Measurements from ENCODE around the gene MAT1A. TPM values are rescaled to one million over a fixed set of nuclear protein-coding genes. Genes with fewer than 3 reads are reported as not detected.

Gene MAT1A
- total RNA-seq (2021; ENCODE audit: unreplicated experiment), result 1.6 TPM
- polyA plus RNA-seq (2012), result 1.5 and 3.1 TPM in 2 replicates
- percentile 22 among the genes with signal in this experiment for Bru-seq, nascent RNA
- BruChase-seq, experiment 1, labeled RNA remaining after a 6-hour chase, result percentile 30 among the genes with signal in this experiment
- BruChase-seq, experiment 2, labeled RNA remaining after a 2-hour chase, result percentile 24 among the genes with signal in this experiment
- long read RNA-seq, partial matches to known transcripts, result 0 of 1 reads
- long read RNA-seq, other reads (novel, unspliced or antisense), result 1 of 1 reads

DNA sequence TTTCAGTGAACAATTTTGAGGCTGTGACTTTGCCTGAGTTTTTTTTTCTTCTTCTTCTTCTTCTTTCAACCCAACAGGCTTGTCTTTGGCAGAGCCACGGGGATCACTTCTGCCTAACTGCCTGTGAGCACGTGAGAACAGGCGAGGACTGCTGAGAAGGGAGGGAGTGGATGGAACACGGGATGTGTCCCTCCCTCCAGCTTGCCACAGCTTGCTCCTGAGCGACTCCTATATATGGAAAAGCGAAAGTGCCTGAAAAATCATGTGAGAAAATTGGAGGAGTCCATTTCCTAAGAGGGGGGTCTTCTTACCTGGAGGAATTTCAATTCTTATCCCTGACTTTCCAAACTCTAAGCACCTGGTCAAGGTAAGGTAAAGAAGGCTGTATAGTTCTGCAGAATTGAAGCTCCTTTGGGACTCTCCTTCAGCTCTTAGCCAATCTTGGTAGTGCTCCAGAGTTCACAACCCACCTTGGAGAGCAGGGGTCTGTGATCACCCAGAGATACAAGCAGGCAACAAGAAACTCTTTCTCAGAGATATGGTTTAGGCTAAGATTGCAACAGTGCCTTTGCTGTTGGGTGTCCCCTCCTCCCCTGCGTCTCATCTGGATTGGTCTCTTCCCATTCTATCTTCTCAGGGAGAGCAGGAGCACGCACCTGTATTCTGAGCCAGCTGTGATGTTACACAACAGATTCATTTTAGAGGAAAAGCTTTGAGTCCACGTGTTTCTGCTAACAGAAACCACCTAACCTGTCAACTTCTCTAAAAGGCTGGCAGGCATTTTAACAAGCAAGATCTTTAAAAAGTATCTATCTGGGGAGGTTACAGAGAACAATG is at the start of gene MAT1A:
TSS of gene MAT1A (minus strand) at position 208 of the 837 bp plus-strand sequence. CDS start 235 bp downstream, outside the sequence.
- Histone ChIP-seq H3K9me3 (ENCODE audit: control insufficient read depth in 1 of 2, insufficient read depth in 1 of 2, low read depth in 1 of 2, low read length in 2 of 2) (no peaks in the 10 kb centered on the region), H3K27ac (ENCODE audit: low read depth, low read length) (peak within 1 kb of the TSS; percentile 42), H3K36me3 (ENCODE audit: control insufficient read depth in 1 of 2, insufficient read depth in 2 of 2, low read length in 2 of 2) (no peaks in the 10 kb centered on the region), H3K9ac (ENCODE audit: low read length) (no peak within 1 kb of the TSS), H3K4me1 (ENCODE audit: control insufficient read depth in 1 of 2, insufficient read depth in 2 of 2, low read length in 2 of 2) (peaks cover 4 to 13% of the 10 kb centered on the region in 2 experiments; a peak in 3 of 4 replicates), H3K79me2 (ENCODE audit: insufficient read depth, low read length) (no peaks in the 10 kb centered on the region), H3K4me2 (ENCODE audit: low read length) (peak within 1 kb of the TSS; percentile 60), H4K20me1 (ENCODE audit: insufficient read depth) (no peaks in the 10 kb centered on the region), H2AFZ (ENCODE audit: low read depth, low read length, poor library complexity, severe bottlenecking) (peak within 1 kb of the TSS; percentile 93), H3K9me2 (ENCODE audit: insufficient read depth) (no peaks in the 10 kb centered on the region), H3K4me3 (replicated peaks in 1 of 2; ENCODE audit: low read depth in 1 of 2, low read length in 2 of 2) (peak within 1 kb of the TSS in 1 of 2 experiments; percentile 17; a peak in 1 of 4 replicates), H3K27me3 (ENCODE audit: insufficient read depth, low read length) (no peaks in the 10 kb centered on the region)
- RAD21 ChIA-PET (ENCODE audit: low non-redundant PET in 1 of 2, low total read pairs in 2 of 2, uncharacterized antibody in 2 of 2, unreplicated experiment in 2 of 2), result no interaction called here
- intact Hi-C loops (cut with micrococcal nuclease), result no loop called here
- ATAC-seq (peak; percentile 98), DNase-seq (ENCODE audit: low read depth, low spot score) (peak; percentile 74)
- POLR2A ChIA-PET, result no interaction called here
- CTCF ChIA-PET, result interaction anchor here (1.4 to 1.6 kb wide), 2 partner anchors 29 to 374 kb away, joined by 4 to 5 read pairs; no protein-coding TSS in a partner anchor
- BruUV-seq (replicated peaks), result no TSS peak
- no peak for TF ChIP-seq ZNF274 (IDR thresholded peaks at IDR 0.05; ENCODE audit: low read depth, low read length)
- no peak for TF ChIP-seq FOSL1 (IDR thresholded peaks at IDR 0.05; ENCODE audit: low read depth)
- peak; percentile 81; the same call in 1 of the 2 replicates for TF ChIP-seq CBX3 (IDR thresholded peaks at IDR 0.05; ENCODE audit: low read depth)
- no peak for TF ChIP-seq POLR2A (IDR thresholded peaks at IDR 0.05; ENCODE audit: borderline replicate concordance, extremely low read depth, insufficient read depth, insufficient read length)
- TF ChIP-seq ELF1 (IDR thresholded peaks at IDR 0.05; ENCODE audit: borderline replicate concordance, low read depth), result no peak
- TF ChIP-seq SIN3A (IDR thresholded peaks at IDR 0.05; ENCODE audit: low read depth), result no peak
- TF ChIP-seq, protein P1, sequence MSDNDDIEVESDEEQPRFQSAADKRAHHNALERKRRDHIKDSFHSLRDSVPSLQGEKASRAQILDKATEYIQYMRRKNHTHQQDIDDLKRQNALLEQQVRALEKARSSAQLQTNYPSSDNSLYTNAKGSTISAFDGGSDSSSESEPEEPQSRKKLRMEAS (IDR thresholded peaks at IDR 0.05), result peak; percentile 97
- TF ChIP-seq SRF (IDR thresholded peaks at IDR 0.05; ENCODE audit: low read depth), result peak; percentile 98
- TF ChIP-seq POLR2AphosphoS5 (IDR thresholded peaks at IDR 0.05; ENCODE audit: low read depth, low read length), result no peak; the same call in 1 of the 2 replicates
- no peak for TF ChIP-seq RAD21 (IDR thresholded peaks at IDR 0.05; ENCODE audit: low read depth)
- peak; percentile 36 for TF ChIP-seq JUND (IDR thresholded peaks at IDR 0.05)
- no peak for TF ChIP-seq ZBTB33 (IDR thresholded peaks at IDR 0.05; ENCODE audit: extremely low read depth, insufficient replicate concordance, low read length)
- no peak for TF ChIP-seq EZH2phosphoT487 (IDR thresholded peaks at IDR 0.05; ENCODE audit: borderline replicate concordance)
- no peak for TF ChIP-seq ZFX (IDR thresholded peaks at IDR 0.05)
- TF ChIP-seq CEBPB (IDR thresholded peaks at IDR 0.05; ENCODE audit: low read depth), result peak; percentile 60
- peak; percentile 19 for TF ChIP-seq SP1 (IDR thresholded peaks at IDR 0.05; ENCODE audit: low read depth)
- TF ChIP-seq REST (IDR thresholded peaks at IDR 0.05; ENCODE audit: low read depth), result no peak
- TF ChIP-seq EGR1 (IDR thresholded peaks at IDR 0.05; ENCODE audit: low read depth), result no peak
- peak; percentile 8 to 49 (median 48); a peak in 5 of 6 replicates for TF ChIP-seq CTCF (IDR thresholded peaks at IDR 0.05 in 2 of 3, conservative IDR thresholded peaks at IDR 0.05 in 1 of 3; ENCODE audit: borderline replicate concordance in 1 of 3, insufficient read depth in 1 of 3, low read depth in 2 of 3, low read length in 2 of 3)
